GM12872 (cell line): ENCODE data around the gene CACUL1.

ENCODE experiments used
- CTCF ChIP-seq: IDR thresholded peaks from 3 replicates; pipeline ENCODE4 v1.5.1; 2011; ENCODE audit warnings: low read depth, mild to moderate bottlenecking, low read length, moderate library complexity; ENCODE audit not compliant: insufficient read depth

CACUL1 gene

GRCh38 chr10:118764195-118764594, 9.4 kb upstream of the CACUL1 start:
- no peak for TF ChIP-seq CTCF

- no peak for TF ChIP-seq CTCF
These were observed 8.6 kb upstream of the CACUL1 start for GRCh38 chr10:118763202-118763988.

GRCh38 chr10:118760265-118760664, 5.5 kb upstream of the CACUL1 start:
- TF ChIP-seq CTCF = no peak

- no peak for TF ChIP-seq CTCF
These were observed 3.7 kb upstream of the CACUL1 start for GRCh38 chr10:118758449-118758848.

GRCh38 chr10:118754229-118754555, 578 bp downstream of the CACUL1 start:
- no peak for TF ChIP-seq CTCF

- TF ChIP-seq CTCF = no peak
These were observed 1.2 kb downstream of the CACUL1 start for GRCh38 chr10:118753331-118754228.

- TF ChIP-seq CTCF = no peak
These were observed 2.4 kb downstream of the CACUL1 start for GRCh38 chr10:118752409-118752808.
